ENCODE data around the gene IRF7. TPM values are rescaled to one million over a fixed set of nuclear protein-coding genes. Genes with fewer than 3 reads are reported as not detected.

The IRF7 gene
- total and polyA plus RNA-seq, 9 of the 15 experiments (the other 6 are each of a cell fraction or from before 2014, with no cell fraction given): 0.27 to 7.6 (median 1.8) TPM

GRCh38 chr11:611001-611996, 4.5 kb downstream of the IRF7 start (continued):
- TF ChIP-seq, protein P1, sequence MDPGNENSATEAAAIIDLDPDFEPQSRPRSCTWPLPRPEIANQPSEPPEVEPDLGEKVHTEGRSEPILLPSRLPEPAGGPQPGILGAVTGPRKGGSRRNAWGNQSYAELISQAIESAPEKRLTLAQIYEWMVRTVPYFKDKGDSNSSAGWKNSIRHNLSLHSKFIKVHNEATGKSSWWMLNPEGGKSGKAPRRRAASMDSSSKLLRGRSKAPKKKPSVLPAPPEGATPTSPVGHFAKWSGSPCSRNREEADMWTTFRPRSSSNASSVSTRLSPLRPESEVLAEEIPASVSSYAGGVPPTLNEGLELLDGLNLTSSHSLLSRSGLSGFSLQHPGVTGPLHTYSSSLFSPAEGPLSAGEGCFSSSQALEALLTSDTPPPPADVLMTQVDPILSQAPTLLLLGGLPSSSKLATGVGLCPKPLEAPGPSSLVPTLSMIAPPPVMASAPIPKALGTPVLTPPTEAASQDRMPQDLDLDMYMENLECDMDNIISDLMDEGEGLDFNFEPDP (CRISPR knock-in tag; IDR thresholded peaks at IDR 0.05): no peak
- TF ChIP-seq HNRNPH1 (optimal IDR thresholded peaks at IDR 0.05; ENCODE audit: low read depth, low read length): no peak
- TF ChIP-seq NR2C1 (IDR thresholded peaks at IDR 0.05): no peak
- TF ChIP-seq NR2C1 (tag; IDR thresholded peaks at IDR 0.05): no peak
- TF ChIP-seq SUPT5H (IDR thresholded peaks at IDR 0.05): peak; percentile 15; the same call in 1 of the 2 replicates

DNA sequence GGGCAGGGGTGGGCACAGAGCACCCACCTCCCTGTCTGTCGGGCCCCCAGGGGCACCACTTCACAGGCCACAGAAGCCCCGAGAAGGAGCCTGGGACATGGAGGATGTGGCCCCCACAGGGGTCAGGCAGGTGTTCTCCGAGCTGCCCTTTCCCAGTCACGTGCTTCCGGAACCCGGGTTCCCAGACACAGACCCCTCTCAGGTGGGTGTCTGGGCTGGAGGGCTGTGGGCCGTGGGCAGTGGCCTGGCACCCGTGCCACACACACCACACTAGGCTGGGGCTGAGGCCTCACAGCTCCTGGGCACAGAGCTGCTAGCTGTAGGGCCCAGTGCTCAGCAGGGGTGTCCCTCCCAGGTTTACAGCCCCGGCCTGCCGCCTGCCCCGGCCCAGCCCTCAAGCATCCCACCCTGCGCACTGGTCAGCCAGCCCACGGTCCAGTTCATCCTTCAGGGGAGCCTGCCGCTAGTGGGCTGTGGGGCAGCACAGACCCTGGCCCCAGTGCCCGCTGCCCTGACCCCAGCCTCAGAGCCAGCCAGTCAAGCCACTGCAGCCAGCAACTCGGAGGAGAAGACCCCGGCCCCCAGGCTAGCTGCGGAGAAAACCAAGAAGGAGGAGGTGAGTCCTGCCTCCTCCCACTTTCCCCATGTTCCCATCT, 5.5 kb downstream of the IRF7 start:
- CTCF ChIA-PET (ENCODE audit: low intra/inter-chr PET ratio): no interaction called here
- in situ Hi-C loops (cut with MboI): no loop called here
- FAIRE-seq (no peak), ATAC-seq (no peak), DNase-seq (ENCODE audit: extremely low read depth in 1 of 4, low spot score in 3 of 4) (no peak)
- H3K79me2 ChIP-seq (ENCODE audit: control insufficient read depth, insufficient read depth, low read length): peaks cover 7% of the 10 kb centered on the region; the same call in 1 of the 3 replicates
- H3K4me1 ChIP-seq (replicated peaks in 1 of 2; ENCODE audit: control insufficient read depth in 2 of 2, insufficient read depth in 2 of 2, low read length in 2 of 2): peaks cover 3 to 63% of the 10 kb centered on the region in 2 experiments
- no peak overlapping the region for H3K27ac ChIP-seq (ENCODE audit: extremely low read depth, low read depth, low read length)
- H3K27me3 ChIP-seq (ENCODE audit: control insufficient read depth in 2 of 2, insufficient read depth in 2 of 2, low read length in 2 of 2): no peaks in the 10 kb centered on the region
- TF ChIP-seq POLR2G (IDR thresholded peaks at IDR 0.05; ENCODE audit: low read depth, low read length) (peak; percentile 59), ZNF282 (CRISPR knock-in tag; IDR thresholded peaks at IDR 0.05) (no peak)
- 94% methylated on average over 9 of the region's 18 CpGs for WGBS (ENCODE audit: insufficient coverage, low coverage, missing lambda C conversion rate)
- no peaks in the 10 kb centered on the region for H3K9me1 ChIP-seq (ENCODE audit: control insufficient read depth, insufficient read depth, low read length)
- intact Hi-C loops (cut with micrococcal nuclease): loop anchor here (10.0 kb wide), 1 partner anchor 55 kb away; no protein-coding TSS in a partner anchor
- no TSS peak for BruUV-seq (replicated peaks)
- H2AFZ ChIP-seq (ENCODE audit: low read depth, low read length): no peak overlapping the region
- H3K4me2 ChIP-seq (ENCODE audit: insufficient read depth, low read length): no peak overlapping the region
- H3K9ac ChIP-seq (ENCODE audit: insufficient read depth in 1 of 2, low read depth in 2 of 2, low read length in 2 of 2): no peak overlapping the region; a peak in 1 of 4 replicates
- no peaks in the 10 kb centered on the region for H3K9me3 ChIP-seq (replicated peaks; ENCODE audit: control insufficient read depth, insufficient read depth, low read depth, low read length)
- POLR2A ChIA-PET: interaction anchor here (0.7 kb wide), 1 partner anchor 293 kb away, joined by 3 read pairs; no protein-coding TSS in a partner anchor
- no peak overlapping the region for H3K4me3 ChIP-seq
- H3K36me3 ChIP-seq (ENCODE audit: control insufficient read depth, insufficient read depth, low read length): peaks cover 98% of the 10 kb centered on the region; the same call in 2 of the 3 replicates
- H4K20me1 ChIP-seq (replicated peaks; ENCODE audit: control insufficient read depth, insufficient read depth, low read length): peaks cover 17% of the 10 kb centered on the region
